Ishikawa (cell line): ENCODE data around the gene HHIPL1.
A peak's percentile ranks its signal among the peaks of the same experiment; 100 is the strongest.

ENCODE experiments used
- CEBPB ChIP-seq: IDR thresholded peaks from 2 replicates; pipeline ENCODE4 v1.6.1; 2012
- CREB1 ChIP-seq: IDR thresholded peaks from 2 replicates; pipeline ENCODE4 v1.6.1; 2012; ENCODE audit warnings: low read depth
- EGR1 ChIP-seq: IDR thresholded peaks from 2 replicates; pipeline ENCODE4 v1.6.1; 2012
- EP300 ChIP-seq: IDR thresholded peaks from 2 replicates; pipeline ENCODE4 v1.6.1; 2012; ENCODE audit warnings: borderline replicate concordance
- FOXM1 ChIP-seq: IDR thresholded peaks from 2 replicates; pipeline ENCODE4 v1.6.1; 2012; ENCODE audit warnings: low read depth, borderline replicate concordance
- NFIC ChIP-seq: IDR thresholded peaks from 2 replicates; pipeline ENCODE4 v1.6.1; 2012
- RAD21 ChIP-seq: IDR thresholded peaks from 2 replicates; pipeline ENCODE4 v1.6.1; 2012; ENCODE audit warnings: low read depth
- TAF1 ChIP-seq: IDR thresholded peaks from 2 replicates; pipeline ENCODE4 v1.6.1; 2012; ENCODE audit warnings: low read depth, mild to moderate bottlenecking
- TCF12 ChIP-seq: IDR thresholded peaks from 2 replicates; pipeline ENCODE4 v1.6.1; 2012; ENCODE audit warnings: low read depth
- TEAD4 ChIP-seq: IDR thresholded peaks from 2 replicates; pipeline ENCODE4 v1.6.1; 2012
- YY1 ChIP-seq: IDR thresholded peaks from 2 replicates; pipeline ENCODE4 v1.6.1; 2012; ENCODE audit warnings: low read depth
- ZBTB7A ChIP-seq: IDR thresholded peaks from 2 replicates; pipeline ENCODE4 v1.6.1; 2012; ENCODE audit warnings: low read depth
- TF ChIP-seq, protein P1 (sequence below): IDR thresholded peaks from 2 replicates; pipeline ENCODE4 v1.6.1; 2012
- TF ChIP-seq, protein P2 (sequence below): IDR thresholded peaks from 2 replicates; pipeline ENCODE4 v1.6.1; 2012; ENCODE audit warnings: low read depth, mild to moderate bottlenecking
- TF ChIP-seq, protein P3 (sequence below): IDR thresholded peaks from 2 replicates; pipeline ENCODE4 v1.6.1; 2012

HHIPL1 gene

DNA sequence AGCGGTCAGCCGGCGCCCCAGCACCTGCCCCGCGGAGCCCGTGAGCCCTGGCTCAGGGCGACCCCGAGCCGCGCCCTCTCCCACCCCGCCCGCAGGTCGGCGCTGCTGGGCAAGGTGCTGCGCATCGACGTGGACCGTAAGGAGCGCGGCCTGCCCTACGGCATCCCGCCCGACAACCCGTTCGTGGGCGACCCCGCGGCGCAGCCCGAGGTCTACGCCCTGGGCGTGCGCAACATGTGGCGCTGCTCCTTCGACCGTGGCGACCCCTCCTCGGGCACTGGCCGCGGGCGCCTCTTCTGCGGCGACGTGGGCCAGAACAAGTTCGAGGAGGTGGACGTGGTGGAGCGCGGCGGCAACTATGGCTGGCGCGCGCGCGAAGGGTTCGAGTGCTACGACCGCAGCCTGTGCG lies 14.4 kb downstream of the HHIPL1 start:
- TF ChIP-seq TEAD4 = no peak
- no peak for TF ChIP-seq ZBTB7A
- no peak for TF ChIP-seq CREB1
- TF ChIP-seq EGR1 = no peak
- TF ChIP-seq RAD21 = peak; percentile 41; the same call in 1 of the 2 replicates
- TF ChIP-seq, protein P1, sequence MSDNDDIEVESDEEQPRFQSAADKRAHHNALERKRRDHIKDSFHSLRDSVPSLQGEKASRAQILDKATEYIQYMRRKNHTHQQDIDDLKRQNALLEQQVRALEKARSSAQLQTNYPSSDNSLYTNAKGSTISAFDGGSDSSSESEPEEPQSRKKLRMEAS = peak; percentile 38; the same call in 1 of the 2 replicates

DNA sequence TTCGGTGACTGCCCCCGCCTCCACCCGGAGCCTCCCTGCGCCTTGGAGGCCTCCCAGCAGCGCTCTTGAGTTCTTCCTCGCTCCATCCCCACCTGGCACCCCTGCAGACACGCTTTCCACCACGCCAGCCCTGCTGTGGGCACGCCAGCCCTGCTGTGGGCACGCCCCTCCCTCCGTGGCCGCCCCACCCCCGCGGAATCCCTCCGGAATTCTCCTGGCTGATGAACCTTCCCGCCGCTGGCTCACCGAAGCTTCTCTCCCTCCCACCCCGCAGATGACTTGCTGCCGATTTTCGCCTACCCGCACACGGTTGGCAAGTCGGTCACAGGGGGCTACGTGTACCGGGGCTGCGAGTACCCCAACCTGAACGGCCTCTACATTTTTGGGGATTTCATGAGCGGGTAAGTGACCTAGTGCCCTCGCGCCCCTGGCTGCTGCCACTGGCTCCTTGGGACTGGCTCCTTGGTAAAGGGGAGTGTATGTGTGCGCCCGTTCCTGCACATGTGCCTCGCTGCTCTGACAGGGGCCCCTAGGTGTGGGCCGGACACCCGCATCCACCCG lies 15.2 kb downstream of the HHIPL1 start:
- TF ChIP-seq, protein P2, sequence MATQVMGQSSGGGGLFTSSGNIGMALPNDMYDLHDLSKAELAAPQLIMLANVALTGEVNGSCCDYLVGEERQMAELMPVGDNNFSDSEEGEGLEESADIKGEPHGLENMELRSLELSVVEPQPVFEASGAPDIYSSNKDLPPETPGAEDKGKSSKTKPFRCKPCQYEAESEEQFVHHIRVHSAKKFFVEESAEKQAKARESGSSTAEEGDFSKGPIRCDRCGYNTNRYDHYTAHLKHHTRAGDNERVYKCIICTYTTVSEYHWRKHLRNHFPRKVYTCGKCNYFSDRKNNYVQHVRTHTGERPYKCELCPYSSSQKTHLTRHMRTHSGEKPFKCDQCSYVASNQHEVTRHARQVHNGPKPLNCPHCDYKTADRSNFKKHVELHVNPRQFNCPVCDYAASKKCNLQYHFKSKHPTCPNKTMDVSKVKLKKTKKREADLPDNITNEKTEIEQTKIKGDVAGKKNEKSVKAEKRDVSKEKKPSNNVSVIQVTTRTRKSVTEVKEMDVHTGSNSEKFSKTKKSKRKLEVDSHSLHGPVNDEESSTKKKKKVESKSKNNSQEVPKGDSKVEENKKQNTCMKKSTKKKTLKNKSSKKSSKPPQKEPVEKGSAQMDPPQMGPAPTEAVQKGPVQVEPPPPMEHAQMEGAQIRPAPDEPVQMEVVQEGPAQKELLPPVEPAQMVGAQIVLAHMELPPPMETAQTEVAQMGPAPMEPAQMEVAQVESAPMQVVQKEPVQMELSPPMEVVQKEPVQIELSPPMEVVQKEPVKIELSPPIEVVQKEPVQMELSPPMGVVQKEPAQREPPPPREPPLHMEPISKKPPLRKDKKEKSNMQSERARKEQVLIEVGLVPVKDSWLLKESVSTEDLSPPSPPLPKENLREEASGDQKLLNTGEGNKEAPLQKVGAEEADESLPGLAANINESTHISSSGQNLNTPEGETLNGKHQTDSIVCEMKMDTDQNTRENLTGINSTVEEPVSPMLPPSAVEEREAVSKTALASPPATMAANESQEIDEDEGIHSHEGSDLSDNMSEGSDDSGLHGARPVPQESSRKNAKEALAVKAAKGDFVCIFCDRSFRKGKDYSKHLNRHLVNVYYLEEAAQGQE = no peak
- TF ChIP-seq, protein P3, sequence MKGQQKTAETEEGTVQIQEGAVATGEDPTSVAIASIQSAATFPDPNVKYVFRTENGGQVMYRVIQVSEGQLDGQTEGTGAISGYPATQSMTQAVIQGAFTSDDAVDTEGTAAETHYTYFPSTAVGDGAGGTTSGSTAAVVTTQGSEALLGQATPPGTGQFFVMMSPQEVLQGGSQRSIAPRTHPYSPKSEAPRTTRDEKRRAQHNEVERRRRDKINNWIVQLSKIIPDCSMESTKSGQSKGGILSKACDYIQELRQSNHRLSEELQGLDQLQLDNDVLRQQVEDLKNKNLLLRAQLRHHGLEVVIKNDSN = no peak
- TF ChIP-seq NFIC (no peak), TCF12 (no peak), RAD21 (no peak), YY1 (no peak), TAF1 (no peak), TEAD4 (no peak), FOXM1 (no peak), CEBPB (no peak), CREB1 (no peak), ZBTB7A (no peak), EP300 (no peak)
- TF ChIP-seq, protein P1 = no peak

DNA sequence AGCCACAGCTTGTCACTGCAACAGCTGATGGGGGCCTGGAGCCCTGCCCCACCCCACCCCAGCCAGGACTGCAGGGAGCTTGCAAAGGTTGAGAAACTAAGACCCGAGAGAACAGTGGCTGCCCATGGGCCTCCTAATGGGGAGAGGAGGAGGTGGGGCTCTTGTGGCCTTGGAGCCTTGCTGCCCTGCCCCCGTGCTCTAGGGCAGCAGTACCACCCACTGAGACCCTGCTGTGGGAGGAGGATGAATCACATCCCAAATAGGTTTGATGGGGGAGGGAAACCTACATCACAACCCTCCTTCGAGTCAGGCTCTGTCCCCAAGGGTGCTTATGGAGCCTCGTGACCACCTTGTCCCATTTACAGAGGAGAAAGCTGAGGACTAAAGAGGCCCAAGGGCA lies 15.9 kb downstream of the HHIPL1 start:
- no peak for TF ChIP-seq TAF1

DNA sequence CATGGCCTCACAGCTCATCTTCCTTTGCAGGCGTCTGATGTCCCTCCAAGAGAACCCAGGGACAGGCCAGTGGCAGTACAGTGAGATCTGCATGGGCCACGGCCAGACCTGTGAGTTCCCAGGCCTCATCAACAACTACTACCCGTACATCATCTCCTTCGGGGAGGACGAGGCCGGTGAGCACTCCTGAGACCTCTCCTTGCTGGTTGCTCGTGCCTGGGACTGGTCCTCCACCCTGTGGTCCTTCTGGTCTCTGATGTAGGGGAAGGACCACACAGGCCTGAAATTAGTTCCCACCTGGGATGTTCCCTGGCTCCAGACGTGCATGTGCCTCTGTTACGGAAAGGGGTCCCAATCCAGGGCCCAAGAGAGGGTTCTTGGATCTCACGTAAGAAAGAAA lies 17.9 kb downstream of the HHIPL1 start:
- no peak for TF ChIP-seq RAD21
- TF ChIP-seq, protein P3 = no peak
- no peak for TF ChIP-seq NFIC
- TF ChIP-seq TCF12 = no peak
- no peak for TF ChIP-seq TAF1
- TF ChIP-seq, protein P1 = no peak
- TF ChIP-seq EP300 = no peak
- no peak for TF ChIP-seq YY1
- TF ChIP-seq ZBTB7A = no peak
- no peak for TF ChIP-seq EGR1
- no peak for TF ChIP-seq CEBPB
- no peak for TF ChIP-seq CREB1
- no peak for TF ChIP-seq TEAD4
- no peak for TF ChIP-seq FOXM1
- TF ChIP-seq, protein P2 = no peak

DNA sequence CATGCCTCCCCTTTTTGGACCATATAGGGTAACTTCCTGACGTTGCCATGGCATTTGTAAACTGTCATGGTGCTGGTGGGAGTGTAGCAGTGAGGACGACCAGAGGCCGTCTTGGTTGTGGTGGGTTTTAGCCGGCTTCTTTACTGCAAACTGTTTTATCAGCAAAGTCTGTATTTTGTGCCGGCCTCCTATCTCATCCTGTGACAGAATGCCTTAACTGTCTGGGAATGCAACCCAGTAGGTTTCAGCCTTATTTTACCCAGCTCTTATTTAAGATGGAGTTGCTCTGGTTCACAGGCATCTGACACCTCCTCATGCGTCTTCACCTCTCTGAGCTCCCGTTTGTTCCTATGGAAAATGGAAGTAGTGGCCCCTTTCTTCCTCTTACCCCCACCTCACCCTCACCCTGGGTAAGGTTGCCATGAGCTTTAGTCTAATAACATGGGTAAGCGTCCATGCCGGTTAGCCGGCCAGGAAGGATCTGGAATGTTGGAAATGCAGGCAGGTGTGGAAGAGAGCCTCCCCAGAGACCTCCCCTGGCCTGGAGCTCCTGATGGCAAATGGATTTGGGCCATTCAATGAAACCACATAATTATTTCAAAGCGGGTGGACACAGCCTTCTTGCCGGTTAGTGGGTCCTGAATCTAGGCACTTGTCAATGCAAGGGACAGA lies 18.6 kb downstream of the HHIPL1 start:
- TF ChIP-seq NFIC = no peak
- no peak for TF ChIP-seq ZBTB7A
- no peak for TF ChIP-seq TEAD4
- no peak for TF ChIP-seq EP300
- no peak for TF ChIP-seq FOXM1
- no peak for TF ChIP-seq CEBPB
- TF ChIP-seq, protein P1 = no peak
- no peak for TF ChIP-seq EGR1
- TF ChIP-seq, protein P3 = no peak
